A549 (cell line): Measurements from ENCODE around the gene KATNBL1.

Experiments used
- CEBPB ChIP-seq, 2 experiments: fragments of >200 bp in 1 of 2; sonication (Bioruptor Twin) in 1 of 2; formaldehyde crosslinking in 1 of 2; IDR thresholded peaks; 2 replicates each; pipeline ENCODE4 v1.6.1; 2012 to 2016
- EP300 ChIP-seq, 2 experiments: fragments of >200 bp; sonication (Bioruptor Twin); formaldehyde crosslinking; IDR thresholded peaks; 2 replicates in 1 of 2; 3 replicates in 1 of 2; pipeline ENCODE4 v1.6.1; 2016 to 2017
- POLR2A ChIP-seq: IDR thresholded peaks from 2 replicates; pipeline ENCODE4 v1.6.1; 2012; ENCODE audit warnings: mild to moderate bottlenecking, low read length
- TF ChIP-seq, protein P1 (sequence below): fragments of >200 bp; sonication (Bioruptor Twin); formaldehyde crosslinking; IDR thresholded peaks from 3 replicates; pipeline ENCODE4 v1.5.1; 2016
- TF ChIP-seq, protein P2 (sequence below): fragments of 250-450 bp; sonication (Bioruptor Pico); IDR thresholded peaks from 2 replicates; pipeline ENCODE4 v1.5.0; 2021; ENCODE audit warnings: mild to moderate bottlenecking, moderate library complexity, borderline replicate concordance

DNA sequence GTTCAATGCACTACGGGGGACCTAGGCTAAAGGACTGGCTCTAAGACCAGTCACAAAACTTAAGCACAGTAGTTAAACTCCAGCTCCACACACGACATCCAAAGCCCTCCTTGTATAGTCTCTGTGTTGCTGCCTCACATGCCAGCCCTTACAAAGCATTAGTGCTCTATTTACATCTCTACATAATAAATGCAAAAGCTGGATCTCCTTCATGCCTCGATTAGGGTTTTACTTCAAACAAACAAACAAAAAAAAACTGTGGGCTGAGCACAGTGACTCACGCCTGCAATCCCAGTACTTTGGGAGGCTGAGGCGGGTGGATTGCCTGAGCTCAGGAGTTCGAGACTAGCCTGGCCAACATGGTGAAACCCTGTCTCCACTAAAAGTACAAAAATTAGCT is 98.4 kb downstream of the KATNBL1 start:
- TF ChIP-seq CEBPB (IDR thresholded peaks at IDR 0.05) = no peak
- TF ChIP-seq, protein P1, sequence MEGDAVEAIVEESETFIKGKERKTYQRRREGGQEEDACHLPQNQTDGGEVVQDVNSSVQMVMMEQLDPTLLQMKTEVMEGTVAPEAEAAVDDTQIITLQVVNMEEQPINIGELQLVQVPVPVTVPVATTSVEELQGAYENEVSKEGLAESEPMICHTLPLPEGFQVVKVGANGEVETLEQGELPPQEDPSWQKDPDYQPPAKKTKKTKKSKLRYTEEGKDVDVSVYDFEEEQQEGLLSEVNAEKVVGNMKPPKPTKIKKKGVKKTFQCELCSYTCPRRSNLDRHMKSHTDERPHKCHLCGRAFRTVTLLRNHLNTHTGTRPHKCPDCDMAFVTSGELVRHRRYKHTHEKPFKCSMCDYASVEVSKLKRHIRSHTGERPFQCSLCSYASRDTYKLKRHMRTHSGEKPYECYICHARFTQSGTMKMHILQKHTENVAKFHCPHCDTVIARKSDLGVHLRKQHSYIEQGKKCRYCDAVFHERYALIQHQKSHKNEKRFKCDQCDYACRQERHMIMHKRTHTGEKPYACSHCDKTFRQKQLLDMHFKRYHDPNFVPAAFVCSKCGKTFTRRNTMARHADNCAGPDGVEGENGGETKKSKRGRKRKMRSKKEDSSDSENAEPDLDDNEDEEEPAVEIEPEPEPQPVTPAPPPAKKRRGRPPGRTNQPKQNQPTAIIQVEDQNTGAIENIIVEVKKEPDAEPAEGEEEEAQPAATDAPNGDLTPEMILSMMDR = no peak
- no peak for TF ChIP-seq POLR2A
- TF ChIP-seq, protein P2, sequence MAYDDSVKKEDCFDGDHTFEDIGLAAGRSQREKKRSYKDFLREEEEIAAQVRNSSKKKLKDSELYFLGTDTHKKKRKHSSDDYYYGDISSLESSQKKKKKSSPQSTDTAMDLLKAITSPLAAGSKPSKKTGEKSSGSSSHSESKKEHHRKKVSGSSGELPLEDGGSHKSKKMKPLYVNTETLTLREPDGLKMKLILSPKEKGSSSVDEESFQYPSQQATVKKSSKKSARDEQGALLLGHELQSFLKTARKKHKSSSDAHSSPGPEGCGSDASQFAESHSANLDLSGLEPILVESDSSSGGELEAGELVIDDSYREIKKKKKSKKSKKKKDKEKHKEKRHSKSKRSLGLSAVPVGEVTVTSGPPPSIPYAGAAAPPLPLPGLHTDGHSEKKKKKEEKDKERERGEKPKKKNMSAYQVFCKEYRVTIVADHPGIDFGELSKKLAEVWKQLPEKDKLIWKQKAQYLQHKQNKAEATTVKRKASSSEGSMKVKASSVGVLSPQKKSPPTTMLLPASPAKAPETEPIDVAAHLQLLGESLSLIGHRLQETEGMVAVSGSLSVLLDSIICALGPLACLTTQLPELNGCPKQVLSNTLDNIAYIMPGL (CRISPR knock-in tag) = no peak
- no peak for TF ChIP-seq EP300 (IDR thresholded peaks at IDR 0.05)
